Tibial nerve (tissue), 4 donors: ENCODE data around the gene GPER1.

Experiments used
- EP300 ChIP-seq, 2 donors: sonication (generic); formaldehyde crosslinking; IDR thresholded peaks; one replicate each; pipeline ENCODE4 v1.6.1; 2017; ENCODE audit warnings: antibody characterized with exemption in 2 of 2, mild to moderate bottlenecking in 1 of 2
- POLR2A ChIP-seq, 2 donors: fragments of 450-650 bp; IDR thresholded peaks; one replicate each; pipeline ENCODE4 v1.6.1; 2017; ENCODE audit warnings: antibody characterized with exemption in 2 of 2, mild to moderate bottlenecking in 2 of 2, moderate library complexity in 2 of 2
- TF ChIP-seq, protein P1 (sequence below), 5 experiments: fragments of 200-600 bp in 3 of 5; fragments of 450-650 bp in 2 of 5; sonication (generic) in 3 of 5; IDR thresholded peaks; one replicate each; pipeline ENCODE4 v1.5.1; 2016 to 2019; ENCODE audit warnings: antibody characterized with exemption in 5 of 5, mild to moderate bottlenecking in 3 of 5, moderate library complexity in 2 of 5

DNA sequence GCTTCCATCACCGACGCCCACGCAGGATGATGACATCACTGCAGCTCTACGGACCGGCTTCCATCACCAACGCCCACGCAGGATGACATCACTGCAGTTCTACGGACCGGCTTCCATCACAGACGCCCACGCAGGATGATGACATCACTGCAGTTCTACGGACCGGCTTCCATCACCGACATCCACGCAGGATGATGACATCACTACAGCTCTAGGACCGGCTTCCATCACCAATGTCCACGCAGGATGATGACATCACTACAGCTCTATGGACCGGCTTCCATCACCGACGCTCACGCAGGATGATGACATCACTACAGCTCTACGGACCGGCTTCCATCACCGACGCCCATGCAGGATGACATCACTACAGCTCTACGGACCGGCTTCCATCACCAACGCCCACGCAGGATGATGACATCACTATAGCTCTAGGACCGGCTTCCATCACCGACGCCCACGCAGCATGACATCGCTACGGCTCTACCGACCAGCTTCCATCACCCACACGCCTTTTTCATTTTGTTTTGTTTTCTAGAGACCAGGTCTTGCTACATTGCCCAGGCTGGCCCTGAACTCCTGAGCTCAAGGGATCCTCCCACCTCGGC, 29.5 kb downstream of the GPER1 start:
- TF ChIP-seq, protein P1, sequence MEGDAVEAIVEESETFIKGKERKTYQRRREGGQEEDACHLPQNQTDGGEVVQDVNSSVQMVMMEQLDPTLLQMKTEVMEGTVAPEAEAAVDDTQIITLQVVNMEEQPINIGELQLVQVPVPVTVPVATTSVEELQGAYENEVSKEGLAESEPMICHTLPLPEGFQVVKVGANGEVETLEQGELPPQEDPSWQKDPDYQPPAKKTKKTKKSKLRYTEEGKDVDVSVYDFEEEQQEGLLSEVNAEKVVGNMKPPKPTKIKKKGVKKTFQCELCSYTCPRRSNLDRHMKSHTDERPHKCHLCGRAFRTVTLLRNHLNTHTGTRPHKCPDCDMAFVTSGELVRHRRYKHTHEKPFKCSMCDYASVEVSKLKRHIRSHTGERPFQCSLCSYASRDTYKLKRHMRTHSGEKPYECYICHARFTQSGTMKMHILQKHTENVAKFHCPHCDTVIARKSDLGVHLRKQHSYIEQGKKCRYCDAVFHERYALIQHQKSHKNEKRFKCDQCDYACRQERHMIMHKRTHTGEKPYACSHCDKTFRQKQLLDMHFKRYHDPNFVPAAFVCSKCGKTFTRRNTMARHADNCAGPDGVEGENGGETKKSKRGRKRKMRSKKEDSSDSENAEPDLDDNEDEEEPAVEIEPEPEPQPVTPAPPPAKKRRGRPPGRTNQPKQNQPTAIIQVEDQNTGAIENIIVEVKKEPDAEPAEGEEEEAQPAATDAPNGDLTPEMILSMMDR (IDR thresholded peaks at IDR 0.05) = no peak
- no peak for TF ChIP-seq POLR2A (IDR thresholded peaks at IDR 0.05)
- no peak for TF ChIP-seq EP300 (IDR thresholded peaks at IDR 0.05)
